DMS114 treated with DMSO at 0.1 percent for 48 hours (cell line): ENCODE results near the gene LMTK3.
"Not testable (repeated sequence)": the region's sequence is repeated elsewhere in the genome, so short reads cannot be mapped to it uniquely, and the experiment has no call there.

Source experiments
- DNase-seq: peaks from one replicate; lab custom pipeline; 2025; ENCODE audit not compliant: unreplicated experiment; lab: John Stamatoyannopoulos, UW

LMTK3 gene

DNA sequence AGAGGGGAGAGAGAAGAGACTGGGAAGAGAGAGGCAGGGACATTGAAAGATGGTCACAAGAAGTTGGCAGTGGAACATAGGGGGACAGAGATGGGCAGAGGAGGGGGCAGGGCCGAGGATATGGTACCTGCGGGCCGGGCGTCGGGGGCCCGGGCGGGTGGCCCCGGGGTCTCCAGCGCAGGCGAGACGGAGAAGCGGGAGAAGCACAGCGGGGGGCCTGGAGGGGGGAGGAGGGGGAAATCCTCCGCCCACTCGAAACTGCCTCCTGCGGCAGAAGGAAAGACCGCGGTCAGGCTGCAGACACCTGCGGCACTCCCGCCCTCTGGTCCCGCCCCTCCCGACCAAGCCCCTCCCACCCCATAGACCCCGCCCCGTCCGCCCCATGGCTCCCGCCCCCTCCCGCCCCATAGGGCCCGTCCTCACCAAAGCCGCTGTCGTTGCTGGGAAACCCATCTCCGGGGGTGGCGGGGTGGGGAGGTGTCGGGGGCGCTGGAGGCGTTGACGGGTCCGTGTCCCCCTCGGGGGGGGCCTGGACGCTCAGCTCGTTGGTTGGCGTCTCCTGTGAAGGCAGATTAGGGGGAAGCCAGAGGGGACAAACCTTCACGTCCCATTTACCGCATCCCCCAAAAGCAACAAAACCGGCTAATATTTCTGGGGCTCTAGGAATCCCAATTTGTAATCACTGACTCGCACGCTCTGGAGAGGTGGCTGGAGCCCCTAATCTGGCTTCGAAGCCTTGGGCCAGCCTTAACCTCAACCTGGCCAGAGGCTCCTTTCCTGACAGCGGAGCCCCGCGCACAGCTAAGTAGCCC is 20.4 kb downstream of the LMTK3 start:
- no peak for DNase-seq

DNA sequence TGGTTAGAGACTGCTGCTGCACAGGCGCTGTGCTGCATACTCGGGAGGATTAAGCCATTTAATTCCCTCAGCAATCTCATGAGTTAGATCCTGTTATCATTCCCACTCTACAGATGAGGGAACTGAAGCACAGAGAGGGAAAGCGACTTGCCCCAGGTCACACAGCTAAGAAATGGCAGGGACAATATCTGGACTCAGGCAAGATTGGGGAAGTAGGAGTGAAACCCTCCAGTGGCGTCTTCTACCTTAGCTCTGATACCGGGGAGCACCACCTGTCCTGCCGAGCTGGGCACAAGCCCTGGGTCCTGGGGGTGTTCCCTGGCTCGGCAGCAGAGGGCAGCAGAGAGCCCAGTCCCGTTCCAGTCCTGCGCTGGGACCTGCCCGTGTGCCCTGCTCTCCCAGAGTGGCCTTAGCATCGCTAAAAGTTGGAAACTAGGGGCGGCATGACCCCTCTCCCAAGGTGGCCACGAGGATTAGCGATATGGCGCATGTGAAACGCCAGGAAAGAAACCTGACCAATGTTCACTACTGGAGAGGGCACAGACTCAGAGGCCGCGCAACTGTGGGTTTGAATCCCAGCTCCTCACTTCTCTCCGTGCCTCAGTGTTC is 21.9 kb downstream of the LMTK3 start:
- no peak for DNase-seq

DNA sequence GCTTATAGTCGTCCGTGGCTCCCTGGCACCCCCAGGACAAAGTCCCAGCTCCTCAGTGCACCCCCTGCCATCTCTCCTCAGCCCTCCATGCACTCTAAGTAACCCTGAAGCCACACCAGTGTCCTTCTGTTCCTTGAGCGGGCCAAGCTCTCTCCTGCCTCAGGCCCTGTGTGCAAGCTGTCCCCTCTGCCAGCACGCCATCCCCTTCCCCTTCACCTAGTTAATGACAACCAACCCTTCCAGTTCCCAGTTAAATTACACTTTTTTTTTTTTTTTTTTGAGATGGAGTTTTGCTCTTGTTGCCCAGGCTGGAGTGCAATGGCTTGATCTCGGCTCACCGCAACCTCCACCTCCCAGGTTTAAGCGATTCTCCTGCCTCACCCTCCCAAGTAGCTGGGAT is 23.2 kb downstream of the LMTK3 start:
- DNase-seq = not testable (repeated sequence)

DNA sequence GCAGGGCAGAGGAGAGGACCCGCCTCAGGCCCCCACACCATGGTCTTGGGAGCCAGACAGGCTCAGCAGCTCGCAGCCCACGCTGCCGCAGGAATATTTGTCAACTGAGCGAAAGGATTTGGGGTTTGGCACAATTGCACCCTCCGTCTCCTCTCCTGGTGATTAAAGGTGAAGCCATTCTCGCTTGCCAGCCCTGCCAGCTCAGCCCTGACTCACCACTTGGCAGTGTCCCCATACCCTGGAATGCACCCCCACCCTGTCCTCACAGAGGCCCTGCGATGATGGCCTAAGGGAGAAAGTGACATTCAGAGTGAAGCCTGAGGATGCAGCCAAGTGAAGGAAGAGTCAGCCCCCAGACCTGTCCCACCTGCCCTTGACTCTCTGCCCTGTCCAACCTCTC is 23.7 kb downstream of the LMTK3 start:
- no peak for DNase-seq

DNA sequence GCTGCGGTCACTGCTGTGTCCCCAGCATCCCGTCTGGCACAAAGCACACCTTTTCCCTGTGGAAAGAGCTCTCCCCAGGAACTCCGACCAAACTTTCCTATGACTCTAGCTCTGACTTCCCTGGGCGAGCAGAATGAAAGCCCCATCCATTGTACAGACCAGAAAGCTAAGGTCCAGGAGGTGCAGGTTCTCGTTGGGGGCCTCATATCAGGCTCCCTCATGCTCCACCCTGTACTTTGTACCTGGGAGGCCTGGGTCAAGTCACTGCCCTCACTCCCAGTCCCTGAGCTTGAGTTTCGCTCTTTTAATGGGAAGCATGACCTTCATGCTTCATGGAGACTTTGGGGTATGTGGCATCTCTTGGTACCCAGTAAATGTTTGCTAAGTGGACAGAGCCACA is 24.1 kb downstream of the LMTK3 start:
- DNase-seq = no peak

DNA sequence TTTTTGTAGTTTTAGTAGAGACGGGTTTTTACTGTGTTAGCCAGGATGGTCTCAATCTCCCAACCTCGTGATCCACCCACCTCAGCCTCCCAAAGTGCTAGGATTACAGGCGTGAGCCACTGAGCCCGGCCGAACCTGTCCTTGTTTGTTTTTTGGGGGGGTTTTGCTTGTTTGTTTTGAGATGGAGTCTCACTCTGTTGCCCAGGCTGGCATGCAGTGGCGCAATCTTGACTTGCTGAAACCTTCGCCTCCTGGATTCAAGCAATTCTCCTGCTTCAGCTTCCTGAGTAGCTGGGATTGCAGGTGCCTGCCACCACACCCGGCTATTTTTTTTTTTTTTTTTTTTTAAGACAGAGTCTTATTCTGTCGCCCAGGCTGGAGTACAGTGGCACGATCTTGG is 24.9 kb downstream of the LMTK3 start:
- not testable (repeated sequence) for DNase-seq

DNA sequence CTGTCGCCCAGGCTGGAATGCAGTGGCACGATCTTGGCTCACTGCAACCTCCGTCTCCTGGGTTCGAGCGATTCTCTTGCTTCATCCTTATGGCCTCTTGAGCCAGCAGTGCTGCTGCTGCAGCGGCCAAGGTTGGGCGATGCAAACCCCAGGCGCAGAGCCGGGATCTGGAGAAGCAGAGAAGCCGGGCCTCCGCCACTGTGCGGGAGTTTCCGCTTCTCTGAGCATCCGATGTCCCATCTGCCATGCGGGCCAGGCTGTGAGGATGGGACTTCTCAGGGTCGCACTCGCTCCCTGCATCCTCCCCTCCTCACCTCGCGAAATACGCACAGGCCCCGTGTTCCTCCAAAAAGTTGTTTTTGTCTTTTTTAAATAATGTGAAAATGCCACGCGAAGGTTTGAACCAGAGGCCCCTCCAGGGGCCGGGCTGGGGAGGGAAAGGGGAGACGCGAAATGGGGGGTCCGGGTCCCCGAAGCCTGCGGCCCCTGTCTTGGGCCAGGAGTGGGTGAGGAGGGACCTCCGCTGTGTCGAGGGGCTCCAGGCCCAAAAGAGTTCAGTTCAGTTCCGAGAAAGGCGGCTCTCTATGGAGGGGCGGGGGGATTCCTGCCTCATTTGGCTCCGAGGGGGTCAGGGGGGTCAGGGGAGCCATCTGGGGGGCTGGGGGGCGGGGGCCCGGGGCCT is 26.6 kb downstream of the LMTK3 start:
- no peak for DNase-seq

DNA sequence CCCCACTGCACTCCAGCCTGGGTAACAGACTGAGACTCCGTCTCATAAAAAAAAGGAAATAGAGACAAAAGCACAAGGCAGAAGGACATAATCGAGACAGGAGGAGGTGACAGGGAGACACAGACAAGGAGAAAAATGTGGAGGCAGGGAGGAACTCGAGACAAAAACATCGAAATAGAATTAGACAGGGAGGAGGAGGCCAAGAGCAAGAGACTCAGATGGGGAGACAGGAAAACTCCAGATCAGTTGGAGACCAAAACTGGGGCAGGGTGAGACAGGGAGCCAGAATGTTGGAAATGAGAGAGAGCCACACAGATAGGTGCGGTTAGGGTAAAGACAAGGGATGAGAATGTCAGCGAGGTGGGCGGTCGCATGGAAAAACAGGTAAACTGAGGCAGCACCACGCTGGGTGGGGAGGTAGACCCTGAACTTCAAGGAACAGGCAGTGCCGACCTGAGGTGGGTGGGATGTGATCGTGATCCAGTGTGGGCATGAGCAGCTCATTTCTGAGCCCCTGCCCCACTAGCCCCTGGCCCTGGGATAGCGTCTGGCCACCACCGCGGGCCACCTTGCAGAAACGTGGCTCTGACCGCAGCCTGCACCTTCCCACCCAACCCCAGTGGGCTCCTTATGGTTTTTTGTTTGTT is 27.3 kb downstream of the LMTK3 start:
- DNase-seq = no peak

DNA sequence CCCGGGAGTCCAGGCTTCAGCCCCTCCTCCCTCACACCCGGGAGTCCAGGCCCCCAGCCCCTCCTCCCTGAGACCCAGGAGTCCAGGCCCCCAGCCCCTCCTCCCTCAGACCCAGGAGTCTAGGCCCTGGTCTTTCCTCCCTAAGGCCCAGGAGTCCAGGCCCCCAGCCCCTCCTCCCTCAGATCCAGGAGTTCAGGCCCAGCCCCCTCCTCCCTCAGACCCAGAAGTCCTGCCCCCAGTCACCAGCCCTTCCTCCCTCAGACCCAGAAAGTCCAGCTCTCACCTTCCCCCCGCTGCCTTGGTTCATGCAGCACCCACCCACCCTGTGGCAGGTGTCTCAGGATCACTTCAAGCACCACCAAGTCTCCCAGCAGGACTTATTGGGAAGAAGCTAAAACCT is 28.3 kb downstream of the LMTK3 start:
- no peak for DNase-seq

DNA sequence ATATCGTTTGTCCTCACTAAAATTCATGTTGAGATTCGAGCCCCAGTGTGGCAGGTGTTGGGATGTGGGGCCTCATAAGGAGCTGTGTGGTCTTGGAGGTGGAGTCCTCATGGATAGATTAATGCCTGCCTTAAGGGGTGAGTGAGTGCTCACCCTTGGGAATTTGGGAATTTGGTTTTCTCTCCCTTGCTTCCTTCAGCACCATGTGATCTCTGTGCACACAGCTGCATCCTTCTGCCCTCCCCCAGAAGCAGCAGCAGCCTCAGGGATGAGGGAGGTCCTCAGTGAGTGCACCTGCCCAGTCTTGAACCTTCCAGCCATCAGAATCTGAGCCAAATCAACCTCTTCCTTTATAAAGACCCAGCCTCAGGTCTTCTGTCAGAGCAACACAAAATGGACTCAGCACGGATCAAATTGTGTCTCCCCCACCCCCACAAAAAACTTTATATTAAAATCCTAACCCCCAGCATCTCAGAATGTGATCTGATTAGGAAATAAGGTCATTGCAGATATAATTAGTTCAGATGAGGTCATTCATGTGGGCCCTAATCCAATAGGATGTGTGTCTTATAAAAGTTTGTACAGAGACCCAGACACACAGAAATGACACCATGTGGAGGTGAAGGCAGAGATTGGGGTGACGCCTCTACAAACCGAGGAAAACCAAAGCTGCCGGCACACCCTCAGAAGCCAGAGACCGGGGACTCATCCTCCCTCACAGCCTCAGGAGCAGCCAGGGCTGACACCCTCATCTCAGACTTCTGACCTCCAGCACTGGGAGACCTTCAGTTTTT is 29.6 kb downstream of the LMTK3 start:
- DNase-seq = no peak

DNA sequence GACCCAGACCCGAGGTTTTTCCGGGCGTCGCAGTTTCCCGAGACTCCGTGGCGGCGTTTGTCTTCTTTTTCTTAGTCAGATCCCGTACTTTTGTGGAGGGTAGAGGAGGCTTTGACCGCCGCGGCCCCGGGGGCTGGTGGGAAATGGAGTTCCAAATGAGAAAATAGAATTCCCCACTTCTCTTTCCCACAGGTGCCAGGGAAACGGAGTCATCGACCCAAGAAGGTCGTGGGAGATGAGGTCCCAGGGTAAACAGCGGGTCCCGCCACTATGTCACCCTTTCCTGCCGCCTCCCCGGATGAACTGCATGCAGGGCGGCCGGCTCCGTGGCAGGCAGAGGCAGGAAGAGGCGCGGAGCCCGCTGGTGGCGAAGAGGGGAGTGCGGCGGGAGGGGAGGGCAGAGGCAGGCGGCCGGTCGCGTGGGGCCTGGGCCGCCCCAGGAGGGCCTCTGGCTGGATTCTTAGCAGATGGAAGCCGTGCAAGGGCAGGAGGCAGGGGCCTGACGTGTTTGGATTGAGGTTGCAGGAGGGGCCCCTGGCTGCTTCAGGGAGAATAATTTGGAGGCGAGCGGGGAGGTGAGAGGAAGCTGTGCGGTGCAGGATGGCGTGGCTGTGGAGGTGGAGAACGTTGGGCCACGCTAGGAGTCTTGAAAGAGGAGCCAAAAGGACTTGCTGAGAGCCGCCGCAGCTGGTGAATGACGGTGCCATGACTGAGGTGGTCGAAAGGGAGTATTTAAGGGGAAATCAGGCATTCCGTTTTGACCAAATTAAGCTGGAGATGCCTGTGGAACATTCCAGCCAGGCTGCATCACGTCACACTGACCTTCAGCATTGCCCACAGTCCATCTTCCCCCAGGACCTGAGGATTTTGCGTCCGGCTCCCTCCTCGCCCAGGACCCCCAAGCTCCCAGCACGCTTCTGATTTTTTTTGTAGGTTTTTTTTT is 30.8 kb downstream of the LMTK3 start:
- DNase-seq = no peak

DNA sequence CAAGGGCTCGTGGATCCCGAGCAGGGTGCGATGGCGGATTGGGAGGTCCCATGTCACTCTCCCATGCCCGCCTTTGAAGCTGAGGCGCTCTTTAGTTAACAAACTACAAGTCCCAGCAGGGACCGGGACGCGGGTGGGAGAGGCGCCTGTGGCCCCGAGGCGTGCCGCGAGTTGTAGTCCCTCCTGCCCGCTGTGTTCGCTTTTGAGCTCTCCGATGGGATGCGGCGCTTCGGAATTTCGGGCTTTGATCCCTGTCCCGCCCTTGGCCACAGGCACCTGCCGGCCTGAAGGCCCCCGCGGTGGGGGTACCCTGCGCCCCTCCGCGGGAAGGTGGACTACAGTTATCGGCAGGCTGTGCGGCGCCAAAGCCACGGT is 31.5 kb downstream of the LMTK3 start:
- DNase-seq = no peak

DNA sequence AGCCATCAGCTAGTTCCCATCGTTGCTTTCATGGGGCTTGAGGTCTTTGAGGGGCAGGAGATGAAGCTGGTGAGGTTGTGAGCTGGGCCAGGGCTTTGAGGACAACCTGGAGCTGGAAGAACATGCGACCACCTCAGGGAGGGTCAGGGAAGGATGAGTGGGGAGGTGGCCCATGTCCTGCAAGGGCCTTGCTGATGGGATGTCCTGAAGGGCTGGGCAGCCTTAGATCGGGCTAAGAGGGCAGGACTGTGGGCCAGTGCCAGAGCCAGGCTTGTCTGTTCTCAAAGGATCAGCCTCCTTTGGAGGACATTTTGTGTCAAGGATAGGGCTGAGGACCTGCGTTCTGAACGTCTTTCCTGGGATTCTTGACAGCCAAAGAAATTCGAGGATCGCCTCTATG is 31.9 kb downstream of the LMTK3 start:
- DNase-seq = no peak

DNA sequence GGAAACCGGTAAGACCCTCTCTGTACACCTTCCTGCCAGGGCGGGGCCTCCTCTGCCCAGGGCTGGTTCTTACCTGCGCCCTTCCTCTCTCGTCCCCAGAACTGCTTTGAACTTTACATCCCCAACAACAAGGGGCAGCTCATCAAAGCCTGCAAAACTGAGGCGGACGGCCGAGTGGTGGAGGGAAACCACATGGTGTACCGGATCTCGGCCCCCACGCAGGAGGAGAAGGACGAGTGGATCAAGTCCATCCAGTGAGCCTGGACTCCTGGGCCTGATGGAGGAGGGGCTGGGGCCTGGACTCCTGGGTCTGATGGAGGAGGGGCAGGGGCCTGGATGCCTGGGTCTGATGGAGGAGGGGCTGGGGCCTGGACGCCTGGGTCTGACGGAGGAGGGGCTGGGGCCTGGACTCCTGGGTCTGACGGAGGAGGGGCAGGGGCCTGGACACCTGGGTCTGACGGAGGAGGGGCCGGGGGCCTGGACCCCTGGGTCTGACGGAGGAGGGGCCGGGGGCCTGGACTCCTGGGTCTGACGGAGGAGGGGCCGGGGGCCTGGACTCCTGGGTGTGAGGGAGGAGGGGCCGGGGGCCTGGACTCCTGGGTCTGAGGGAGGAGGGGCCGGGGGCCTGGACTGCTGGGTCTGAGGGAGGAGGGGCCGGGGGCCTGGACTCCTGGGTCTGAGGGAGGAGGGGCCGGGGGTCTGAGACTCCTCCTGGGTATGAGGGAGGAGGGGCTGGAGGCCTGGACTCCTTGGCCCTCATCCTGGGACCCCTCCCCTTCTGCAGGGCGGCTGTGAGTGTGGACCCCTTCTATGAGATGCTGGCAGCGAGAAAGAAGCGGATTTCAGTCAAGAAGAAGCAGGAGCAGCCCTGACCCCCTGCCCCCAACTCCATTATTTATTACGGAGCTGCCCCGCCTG is 33.0 kb downstream of the LMTK3 start:
- no peak for DNase-seq

DNA sequence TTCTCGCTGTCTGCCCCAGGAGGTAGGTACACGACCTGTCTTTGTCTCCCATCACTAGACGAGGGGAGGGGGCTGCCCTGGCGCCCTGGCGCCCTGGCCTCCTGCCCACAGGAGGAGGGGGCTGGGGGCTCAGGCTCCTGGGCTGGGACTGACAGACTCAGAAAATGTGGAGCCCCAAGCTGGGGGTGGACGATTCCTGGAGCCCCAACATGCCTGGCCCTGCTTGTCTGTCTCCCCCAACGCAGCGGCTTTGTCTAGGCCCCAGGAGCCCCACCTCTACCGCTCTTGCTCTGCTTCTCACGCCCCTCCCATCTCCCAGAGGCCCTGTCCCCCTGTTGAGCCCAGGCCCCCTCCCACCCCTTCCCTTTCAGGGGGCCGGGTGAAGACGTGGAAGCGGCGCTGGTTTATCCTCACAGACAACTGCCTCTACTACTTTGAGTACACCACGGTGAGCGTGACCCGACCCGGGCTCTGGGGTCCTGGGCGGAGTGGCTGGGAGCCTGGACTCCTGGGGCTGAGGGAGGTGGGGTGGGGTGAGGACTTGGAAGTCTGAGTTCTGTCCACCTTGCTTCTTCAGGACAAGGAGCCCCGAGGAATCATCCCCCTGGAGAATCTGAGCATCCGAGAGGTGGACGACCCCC is 33.8 kb downstream of the LMTK3 start:
- DNase-seq = no peak

DNA sequence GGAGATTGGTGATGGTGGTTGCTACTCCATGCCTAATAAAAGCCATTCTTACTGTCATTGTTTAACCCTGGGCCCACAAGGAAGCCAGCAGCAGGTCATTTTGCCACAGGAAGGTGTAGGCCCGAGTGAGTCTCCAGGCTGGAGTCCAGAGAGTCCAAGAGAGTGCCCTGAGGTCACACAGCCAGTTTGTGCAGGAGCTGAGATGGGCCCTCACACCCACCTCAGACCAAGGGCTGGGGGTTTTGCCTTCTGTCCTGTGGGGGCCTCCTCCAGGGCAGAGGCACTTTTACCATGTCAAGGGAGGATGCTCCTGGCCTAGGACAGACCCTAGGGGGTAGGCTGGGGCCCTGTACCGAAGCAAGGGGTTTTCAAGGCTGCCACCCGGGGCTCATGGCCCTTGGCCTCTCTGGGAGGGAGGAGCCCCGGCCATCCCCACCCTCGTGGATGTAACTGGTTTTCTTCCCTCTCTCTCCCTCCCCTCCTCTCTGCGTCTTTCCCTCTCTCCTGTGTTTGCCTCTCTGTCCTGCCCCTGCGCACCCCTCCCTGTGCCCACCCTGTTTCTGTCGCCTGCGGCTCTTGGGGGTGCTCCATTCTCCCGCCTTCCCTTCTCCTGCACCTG is 34.5 kb downstream of the LMTK3 start:
- no peak for DNase-seq

DNA sequence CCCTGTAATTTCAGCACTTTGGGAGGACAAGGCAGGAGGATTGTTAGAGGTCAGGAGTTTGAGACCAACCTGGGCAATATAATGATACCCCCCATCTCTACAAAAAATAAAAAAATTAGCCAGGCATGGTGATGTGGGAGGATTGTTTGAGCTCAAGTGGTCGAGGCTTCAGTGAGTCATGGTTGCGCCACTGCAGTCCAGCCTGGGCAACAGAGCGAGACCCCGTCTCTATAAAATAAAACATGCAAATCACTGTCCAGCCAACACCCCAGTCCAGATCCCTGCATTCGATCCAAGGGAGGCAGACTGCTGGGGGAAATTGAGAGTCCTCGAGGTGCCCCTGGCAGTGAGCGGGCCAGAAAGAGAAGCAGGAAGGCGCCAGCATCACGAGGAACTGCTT is 35.5 kb downstream of the LMTK3 start:
- no peak for DNase-seq
